DOHH2 (cell line): ENCODE data around the gene PCBP3.

Experiments used
- CTCF ChIP-seq: fragments of 200-600 bp; sonication (generic); IDR thresholded peaks from one replicate; pipeline ENCODE4 v1.5.1; 2014; ENCODE audit warnings: antibody characterized with exemption, mild to moderate bottlenecking, low read depth, low read length; ENCODE audit not compliant: poor library complexity, severe bottlenecking
- EZH2phosphoT487 ChIP-seq: fragments of 200-600 bp; sonication (generic); IDR thresholded peaks from 2 replicates; pipeline ENCODE4 v1.6.1; 2017; ENCODE audit warnings: borderline replicate concordance, mild to moderate bottlenecking, antibody characterized with exemption, low read length, moderate library complexity, mixed read lengths

DNA sequence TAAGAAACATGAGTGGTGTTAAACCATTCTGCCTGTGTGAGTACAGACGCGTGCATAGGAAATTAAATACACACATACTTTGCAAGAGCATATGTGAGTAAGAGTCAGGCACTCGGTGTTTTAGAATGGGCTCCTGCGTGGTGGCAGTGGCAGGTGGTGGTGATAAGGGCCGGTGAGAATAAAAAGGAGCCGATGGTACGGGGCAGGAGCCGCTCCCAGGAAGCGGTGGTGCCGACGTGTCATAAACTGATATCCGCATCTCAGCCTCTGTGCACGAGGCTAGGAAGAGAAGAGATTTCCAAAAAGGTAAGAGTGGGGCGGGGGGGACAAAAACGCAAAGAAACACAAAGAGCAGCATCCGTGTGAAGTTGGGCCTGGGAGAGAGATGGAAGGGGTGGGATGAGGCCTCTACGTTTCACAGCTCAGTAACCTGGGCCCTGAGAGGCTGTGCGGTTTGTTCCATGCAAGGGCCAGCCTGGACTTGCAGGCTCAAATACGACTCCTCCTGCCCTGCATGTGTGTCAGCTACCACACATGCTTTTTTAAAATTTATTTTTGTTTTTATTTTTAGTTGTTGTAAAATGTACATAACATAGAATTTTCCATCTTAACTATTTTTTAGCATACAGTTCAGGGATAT, 210.3 kb downstream of the PCBP3 start:
- no peak for TF ChIP-seq EZH2phosphoT487
- TF ChIP-seq CTCF = no peak
